K562 treated with DMSO at 1 percent for 24 hours (cell line): ENCODE measurements around the gene LILRB3. TPM values are rescaled to one million over a fixed set of nuclear protein-coding genes. Genes with fewer than 3 reads are reported as not detected.

ENCODE experiments used
- total RNA-seq: library from RNA; unstranded; fragments of 300-600 nt; gene quantifications from 2 replicates; pipeline ENCODE4 v1.2.3, GENCODE V29; 2022; ENCODE audit warnings: low read depth; ENCODE audit not compliant: insufficient read depth

LILRB3 gene
- total RNA-seq: not detected in 2 replicates

GRCh38 chr19:54222474-54223276 is at the start of gene LILRB3:
Gene LILRB3 (minus strand): TSS chr19:54223007. CDS start chr19:54222976, 31 bp downstream.

GRCh38 chr19:54257116-54257480 is 34.3 kb upstream of the LILRB3 start, which contains the start of gene LILRB5:
Gene LILRB5 (minus strand): TSS chr19:54257273. CDS start chr19:54257193, 80 bp downstream.

GRCh38 chr19:54242646-54243045 is 19.8 kb upstream of the LILRB3 start, which contains the start of gene LILRA6:
Gene LILRA6 (minus strand): TSS chr19:54242790.

GRCh38 chr19:54191011-54191810 is 31.6 kb downstream of the LILRB3 start, which contains the start of gene TSEN34:
Gene TSEN34 (plus strand): TSS chr19:54191308. CDS start chr19:54191365, 57 bp downstream.

GRCh38 chr19:54189145-54189734 is 33.6 kb downstream of the LILRB3 start, which contains the start of gene MBOAT7:
Gene MBOAT7 (minus strand): TSS chr19:54189580. CDS start chr19:54188508, 1,072 bp downstream.

GRCh38 chr19:54172471-54173358 is 50.1 kb downstream of the LILRB3 start, which contains the start of gene TMC4:
Gene TMC4 (minus strand): TSS chr19:54173160. CDS start chr19:54173117, 43 bp downstream.

Other genes with a start within 250 kb of the LILRB3 start
- not detected in 2 replicates for gene CACNG6, start 231.4 kb downstream of the LILRB3 start, total RNA-seq
- gene VSTM1, start 159.1 kb downstream of the LILRB3 start, total RNA-seq: not detected in 2 replicates
- gene TARM1, start 141.6 kb downstream of the LILRB3 start, total RNA-seq: not detected in 2 replicates
- 1.4 and 1.9 TPM in 2 replicates for gene OSCAR, start 122.2 kb downstream of the LILRB3 start, total RNA-seq
- 86.4 and 133 TPM in 2 replicates for gene NDUFA3, start 120.2 kb downstream of the LILRB3 start, total RNA-seq
- 9.7 and 20.2 TPM in 2 replicates for gene TFPT, start 107.3 kb downstream of the LILRB3 start, total RNA-seq
- 90.1 and 106 TPM in 2 replicates for gene PRPF31, start 107.3 kb downstream of the LILRB3 start, total RNA-seq
- 71.9 and 76.1 TPM in 2 replicates for gene CNOT3, start 85.2 kb downstream of the LILRB3 start, total RNA-seq
- 8.3 and 8.5 TPM in 2 replicates for gene LENG1, start 63.3 kb downstream of the LILRB3 start, total RNA-seq
- gene TMC4, start 49.8 kb downstream of the LILRB3 start, total RNA-seq: 0.90 TPM in 1 of 2 replicates, not detected in the other
- gene MBOAT7, start 33.4 kb downstream of the LILRB3 start, total RNA-seq: 227 and 231 TPM in 2 replicates
- gene TSEN34, start 31.7 kb downstream of the LILRB3 start, total RNA-seq: 86.8 and 89.8 TPM in 2 replicates
- 6,803 and 7,007 TPM in 2 replicates for gene RPS9, start 22.1 kb downstream of the LILRB3 start, total RNA-seq
- gene LILRA6, start 19.8 kb upstream of the LILRB3 start, total RNA-seq: not detected in 2 replicates
- not detected in 2 replicates for gene LILRB5, start 34.3 kb upstream of the LILRB3 start, total RNA-seq
- not detected in 2 replicates for gene LILRB2, start 58.1 kb upstream of the LILRB3 start, total RNA-seq
- not detected in 2 replicates for gene LILRA5, start 90.2 kb upstream of the LILRB3 start, total RNA-seq
- not detected in 2 replicates for gene LILRA4, start 116.2 kb upstream of the LILRB3 start, total RNA-seq
- 1.3 and 1.7 TPM in 2 replicates for gene LAIR1, start 141.9 kb upstream of the LILRB3 start, total RNA-seq
- gene TTYH1, start 192.5 kb upstream of the LILRB3 start, total RNA-seq: 0.22 TPM in 1 of 2 replicates, not detected in the other
- gene LENG8, start 226.2 kb upstream of the LILRB3 start, total RNA-seq: 122 and 127 TPM in 2 replicates
- 0.87 and 1.1 TPM in 2 replicates for gene LENG9, start 240.8 kb upstream of the LILRB3 start, total RNA-seq